HEK293 (cell line): ENCODE results near the gene CKLF.

Experiments used
- KLF10 ChIP-seq: fragments of 450-650 bp; IDR thresholded peaks from 2 replicates; pipeline ENCODE4 v1.5.1; 2018; ENCODE audit warnings: missing biosample characterization, mild to moderate bottlenecking, missing genetic modification characterization
- KLF16 ChIP-seq: fragments of 450-650 bp; formaldehyde crosslinking; IDR thresholded peaks from 2 replicates; pipeline ENCODE4 v1.5.1; 2017; ENCODE audit warnings: missing biosample characterization, missing genetic modification characterization
- ZBTB1 ChIP-seq: fragments of 450-650 bp; formaldehyde crosslinking; IDR thresholded peaks from 2 replicates; pipeline ENCODE4 v1.5.1; 2016; ENCODE audit warnings: missing biosample characterization, missing genetic modification characterization
- ZNF10 ChIP-seq: fragments of 450-650 bp; formaldehyde crosslinking; IDR thresholded peaks from 2 replicates; pipeline ENCODE4 v1.5.1; 2017; ENCODE audit warnings: missing biosample characterization, missing genetic modification characterization
- ZNF138 ChIP-seq: fragments of 450-650 bp; formaldehyde crosslinking; IDR thresholded peaks from 2 replicates; pipeline ENCODE4 v1.5.1; 2016; ENCODE audit warnings: missing biosample characterization, missing genetic modification characterization, borderline replicate concordance
- ZNF146 ChIP-seq: fragments of 450-650 bp; formaldehyde crosslinking; IDR thresholded peaks from 2 replicates; pipeline ENCODE4 v1.5.1; 2016; ENCODE audit warnings: missing biosample characterization, missing genetic modification characterization
- TF ChIP-seq, protein P1 (sequence below): fragments of 450-650 bp; formaldehyde crosslinking; IDR thresholded peaks from 2 replicates; pipeline ENCODE4 v1.5.1; 2016; ENCODE audit warnings: missing biosample characterization, missing genetic modification characterization
- TF ChIP-seq, protein P2 (sequence below): fragments of 450-650 bp; formaldehyde crosslinking; IDR thresholded peaks from 2 replicates; pipeline ENCODE4 v1.5.1; 2016; ENCODE audit warnings: missing biosample characterization, missing genetic modification characterization

DNA sequence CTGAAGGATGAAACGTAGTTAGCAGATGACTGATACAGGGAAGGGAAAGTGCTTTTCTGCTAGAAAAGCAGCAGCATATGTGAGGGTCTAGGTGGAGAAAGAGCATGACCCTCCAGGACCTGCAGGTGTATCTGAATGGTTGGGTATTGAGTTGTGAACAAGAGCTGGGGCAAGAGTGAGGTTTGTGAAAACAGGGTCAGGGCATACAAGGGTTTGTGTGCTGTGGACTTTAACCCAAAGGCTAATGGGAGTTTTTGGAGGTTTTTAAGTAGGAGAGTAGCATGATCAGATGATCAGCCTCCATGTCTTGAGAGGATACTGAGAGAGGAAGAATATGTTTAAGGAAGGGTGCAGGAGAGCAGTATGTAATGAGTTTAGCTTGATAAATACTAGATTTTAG is 7.7 kb downstream of the CKLF start:
- no peak for TF ChIP-seq KLF10 (tag by site-specific recombination)
- TF ChIP-seq, protein P1, sequence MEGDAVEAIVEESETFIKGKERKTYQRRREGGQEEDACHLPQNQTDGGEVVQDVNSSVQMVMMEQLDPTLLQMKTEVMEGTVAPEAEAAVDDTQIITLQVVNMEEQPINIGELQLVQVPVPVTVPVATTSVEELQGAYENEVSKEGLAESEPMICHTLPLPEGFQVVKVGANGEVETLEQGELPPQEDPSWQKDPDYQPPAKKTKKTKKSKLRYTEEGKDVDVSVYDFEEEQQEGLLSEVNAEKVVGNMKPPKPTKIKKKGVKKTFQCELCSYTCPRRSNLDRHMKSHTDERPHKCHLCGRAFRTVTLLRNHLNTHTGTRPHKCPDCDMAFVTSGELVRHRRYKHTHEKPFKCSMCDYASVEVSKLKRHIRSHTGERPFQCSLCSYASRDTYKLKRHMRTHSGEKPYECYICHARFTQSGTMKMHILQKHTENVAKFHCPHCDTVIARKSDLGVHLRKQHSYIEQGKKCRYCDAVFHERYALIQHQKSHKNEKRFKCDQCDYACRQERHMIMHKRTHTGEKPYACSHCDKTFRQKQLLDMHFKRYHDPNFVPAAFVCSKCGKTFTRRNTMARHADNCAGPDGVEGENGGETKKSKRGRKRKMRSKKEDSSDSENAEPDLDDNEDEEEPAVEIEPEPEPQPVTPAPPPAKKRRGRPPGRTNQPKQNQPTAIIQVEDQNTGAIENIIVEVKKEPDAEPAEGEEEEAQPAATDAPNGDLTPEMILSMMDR = no peak
- no peak for TF ChIP-seq ZNF138 (tag by site-specific recombination)
- no peak for TF ChIP-seq KLF16 (tag by site-specific recombination)
- no peak for TF ChIP-seq ZBTB1
- TF ChIP-seq, protein P2, sequence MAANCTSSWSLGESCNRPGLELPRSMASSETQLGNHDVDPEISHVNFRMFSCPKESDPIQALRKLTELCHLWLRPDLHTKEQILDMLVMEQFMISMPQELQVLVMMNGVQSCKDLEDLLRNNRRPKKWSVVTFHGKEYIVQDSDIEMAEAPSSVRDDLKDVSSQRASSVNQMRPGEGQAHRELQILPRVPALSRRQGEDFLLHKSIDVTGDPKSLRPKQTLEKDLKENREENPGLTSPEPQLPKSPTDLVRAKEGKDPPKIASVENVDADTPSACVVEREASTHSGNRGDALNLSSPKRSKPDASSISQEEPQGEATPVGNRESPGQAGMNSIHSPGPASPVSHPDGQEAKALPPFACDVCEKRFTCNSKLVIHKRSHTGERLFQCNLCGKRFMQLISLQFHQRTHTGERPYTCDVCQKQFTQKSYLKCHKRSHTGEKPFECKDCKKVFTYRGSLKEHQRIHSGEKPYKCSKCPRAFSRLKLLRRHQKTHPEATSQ (tag by site-specific recombination) = no peak
- TF ChIP-seq ZNF146 = no peak
- TF ChIP-seq ZNF10 (tag by site-specific recombination) = no peak
